Fibroblast of mammary gland (primary cell): ENCODE data around the gene ITGB1BP1.

Experiments used
- DNase-seq: peaks from one replicate; pipeline ENCODE4 v3.0.0-alpha.2; 2010; ENCODE audit warnings: low read depth
- H3K4me3 ChIP-seq: 2 replicates; pipeline ENCODE4 v1.5.1; 2011; ENCODE audit warnings: low read depth, mild to moderate bottlenecking, low read length, moderate library complexity; ENCODE audit not compliant: control insufficient read depth
- TF ChIP-seq, protein P1 (sequence below): conservative IDR thresholded peaks from 2 replicates; pipeline ENCODE4 v1.5.1; 2011; ENCODE audit warnings: low read depth, low read length, inconsistent platforms; ENCODE audit not compliant: control insufficient read depth, insufficient read depth

The ITGB1BP1 gene

DNA sequence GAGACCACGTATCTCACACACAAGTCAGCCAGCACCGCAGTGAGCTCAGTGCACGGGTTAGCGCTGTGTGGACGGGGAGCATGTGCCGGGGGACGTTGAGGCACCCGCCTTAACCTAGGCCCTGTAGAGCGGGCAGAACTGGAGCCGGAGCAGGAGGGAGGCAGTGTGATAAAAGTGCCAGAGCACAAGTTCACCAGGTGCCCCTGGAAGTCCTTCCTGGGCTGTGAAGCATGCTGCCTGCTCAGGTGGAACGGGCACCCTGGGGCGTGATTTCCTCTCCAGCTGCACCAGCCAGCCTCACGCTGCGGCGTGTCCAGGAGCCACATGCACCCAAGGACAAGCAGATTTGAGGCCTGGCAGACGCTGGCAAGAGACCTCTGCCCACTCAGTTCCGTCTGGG is 50.3 kb downstream of the ITGB1BP1 start:
- H3K4me3 ChIP-seq: no peak overlapping the region
- no peak for DNase-seq
- TF ChIP-seq, protein P1, sequence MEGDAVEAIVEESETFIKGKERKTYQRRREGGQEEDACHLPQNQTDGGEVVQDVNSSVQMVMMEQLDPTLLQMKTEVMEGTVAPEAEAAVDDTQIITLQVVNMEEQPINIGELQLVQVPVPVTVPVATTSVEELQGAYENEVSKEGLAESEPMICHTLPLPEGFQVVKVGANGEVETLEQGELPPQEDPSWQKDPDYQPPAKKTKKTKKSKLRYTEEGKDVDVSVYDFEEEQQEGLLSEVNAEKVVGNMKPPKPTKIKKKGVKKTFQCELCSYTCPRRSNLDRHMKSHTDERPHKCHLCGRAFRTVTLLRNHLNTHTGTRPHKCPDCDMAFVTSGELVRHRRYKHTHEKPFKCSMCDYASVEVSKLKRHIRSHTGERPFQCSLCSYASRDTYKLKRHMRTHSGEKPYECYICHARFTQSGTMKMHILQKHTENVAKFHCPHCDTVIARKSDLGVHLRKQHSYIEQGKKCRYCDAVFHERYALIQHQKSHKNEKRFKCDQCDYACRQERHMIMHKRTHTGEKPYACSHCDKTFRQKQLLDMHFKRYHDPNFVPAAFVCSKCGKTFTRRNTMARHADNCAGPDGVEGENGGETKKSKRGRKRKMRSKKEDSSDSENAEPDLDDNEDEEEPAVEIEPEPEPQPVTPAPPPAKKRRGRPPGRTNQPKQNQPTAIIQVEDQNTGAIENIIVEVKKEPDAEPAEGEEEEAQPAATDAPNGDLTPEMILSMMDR: no peak

DNA sequence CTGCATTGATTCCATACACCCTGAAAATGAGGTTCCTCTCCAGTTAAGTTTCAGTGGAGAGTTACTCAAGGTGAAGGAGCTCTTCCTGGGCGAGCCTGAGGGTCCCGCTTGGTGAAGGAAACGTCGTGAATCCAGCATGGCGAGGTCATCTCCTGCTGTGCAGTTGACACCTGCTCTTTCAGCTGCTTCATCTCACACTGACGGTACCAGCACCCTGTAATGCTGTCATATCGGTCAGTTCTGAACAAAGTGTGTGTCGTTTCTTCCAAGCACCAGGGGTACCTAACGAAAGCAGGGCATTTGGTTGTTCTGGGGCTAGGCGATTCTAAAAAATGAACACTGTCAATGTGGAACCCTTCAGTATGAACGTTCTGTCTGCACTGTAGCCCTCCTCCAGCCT is 52.6 kb downstream of the ITGB1BP1 start:
- no peak for DNase-seq
- TF ChIP-seq, protein P1: no peak

DNA sequence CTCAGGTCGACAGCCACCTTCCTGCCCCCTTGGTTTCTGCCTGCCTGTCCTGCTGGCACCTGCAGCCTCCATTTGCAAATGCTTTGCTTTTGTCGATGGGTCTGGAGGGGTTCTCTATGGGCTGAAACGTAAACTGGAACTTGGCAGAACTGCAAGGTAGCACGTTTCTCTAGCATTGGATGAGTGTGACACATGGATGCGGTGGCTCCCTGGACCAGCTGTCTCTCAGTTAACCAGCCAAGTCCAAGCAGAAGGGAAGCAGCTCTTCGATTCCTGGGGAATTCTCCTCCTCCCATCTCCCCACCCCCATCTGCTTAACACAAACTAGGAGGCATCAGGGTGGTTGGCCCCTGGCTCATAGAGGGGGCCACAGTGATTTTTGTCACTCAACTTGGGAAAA is 57.3 kb downstream of the ITGB1BP1 start:
- no peak overlapping the region for H3K4me3 ChIP-seq
- DNase-seq: no peak
- TF ChIP-seq, protein P1: no peak

More for the DNA sequence above, 52.6 kb downstream of the ITGB1BP1 start:
- no peak overlapping the region for H3K4me3 ChIP-seq

DNA sequence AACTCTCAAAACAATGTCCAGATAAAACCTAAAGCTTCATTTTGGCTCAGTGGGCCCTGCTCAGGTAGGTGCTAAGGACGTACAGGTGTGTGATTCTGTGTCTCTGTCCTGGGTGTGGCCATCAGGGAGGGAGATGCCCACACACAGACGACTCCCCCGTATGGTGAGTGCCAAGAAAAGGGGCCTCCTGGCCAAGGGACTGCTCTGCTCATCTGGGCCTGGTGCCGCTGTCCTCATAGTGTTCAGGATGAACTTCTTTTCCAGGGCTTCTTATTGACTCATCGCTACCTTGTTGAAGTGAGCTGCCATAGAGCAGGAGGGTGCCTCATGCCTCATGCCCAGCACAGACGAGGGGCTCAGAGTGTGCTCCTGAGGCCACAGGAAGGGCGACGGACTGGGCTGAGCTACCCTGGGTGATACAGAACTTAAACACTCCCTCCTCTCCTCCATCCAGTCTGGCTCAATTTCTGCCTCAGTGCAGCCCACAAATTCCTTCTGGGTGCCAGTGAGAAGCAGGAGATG is 57.8 kb downstream of the ITGB1BP1 start:
- TF ChIP-seq, protein P1: no peak
- no peak overlapping the region for H3K4me3 ChIP-seq
- DNase-seq: no peak

DNA sequence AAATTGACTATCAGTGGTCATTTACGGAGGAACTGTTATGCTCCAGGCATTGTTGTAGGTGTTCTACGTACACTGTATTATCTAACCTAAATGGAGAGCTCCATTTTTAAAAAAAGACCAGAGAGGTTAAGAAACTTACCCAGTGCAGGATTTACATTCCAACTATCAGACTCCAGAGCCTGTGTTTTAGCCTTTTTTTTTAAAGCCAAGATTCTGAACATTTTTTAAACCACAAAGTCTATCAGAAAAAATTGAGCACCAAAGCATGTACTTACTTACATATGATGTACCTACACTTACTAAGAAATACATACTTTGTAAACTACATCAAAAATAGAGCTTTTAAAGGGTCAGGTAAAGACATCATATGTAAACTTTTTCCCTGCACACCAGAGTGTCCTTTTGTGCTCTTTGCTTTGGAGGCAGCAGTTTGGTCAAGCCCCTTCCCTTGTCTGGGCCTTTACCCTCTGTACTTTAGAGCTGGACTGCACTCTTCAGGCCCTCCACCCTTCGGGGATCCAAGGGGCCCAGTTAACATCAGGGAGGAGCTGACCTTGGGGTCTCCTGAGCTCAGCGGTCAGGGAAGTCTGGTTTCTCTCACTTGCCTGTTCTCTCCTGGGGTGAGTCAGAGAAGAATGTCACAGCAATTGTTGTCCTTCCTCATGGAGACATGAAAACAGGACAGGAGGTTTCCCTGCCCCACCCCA is 58.4 kb downstream of the ITGB1BP1 start:
- H3K4me3 ChIP-seq: no peak overlapping the region
- DNase-seq: no peak
- TF ChIP-seq, protein P1: no peak

DNA sequence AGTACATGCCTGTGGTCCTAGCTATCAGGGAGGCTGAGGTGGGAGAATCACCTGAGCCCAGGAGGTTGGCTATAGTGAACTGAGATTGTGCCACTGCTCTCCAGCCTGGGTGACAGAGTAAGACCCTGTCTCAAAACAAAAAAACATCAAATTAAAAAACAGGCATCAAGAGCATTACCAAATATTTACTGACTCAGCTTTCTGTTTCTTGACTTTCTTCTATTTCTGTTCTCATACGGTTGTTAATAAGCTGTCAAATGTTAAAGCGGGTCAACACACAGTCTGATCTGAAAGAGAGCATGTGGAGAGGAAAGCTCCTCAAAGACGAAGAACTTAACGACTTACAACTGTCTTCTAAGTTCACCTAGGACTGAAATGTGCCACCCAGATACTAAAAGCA is 59.0 kb downstream of the ITGB1BP1 start:
- H3K4me3 ChIP-seq: no peak overlapping the region
- no peak for DNase-seq
- TF ChIP-seq, protein P1: no peak
